HG03378 (cell line): Measurements from ENCODE around the gene TMEM114.

Source experiments
- ATAC-seq: cut with Tn5 transposase; IDR thresholded peaks from one replicate; pipeline ENCODE4 v1.9.1; 2021; ENCODE audit warnings: mild to moderate bottlenecking, moderate library complexity; ENCODE audit not compliant: unreplicated experiment

The TMEM114 gene

DNA sequence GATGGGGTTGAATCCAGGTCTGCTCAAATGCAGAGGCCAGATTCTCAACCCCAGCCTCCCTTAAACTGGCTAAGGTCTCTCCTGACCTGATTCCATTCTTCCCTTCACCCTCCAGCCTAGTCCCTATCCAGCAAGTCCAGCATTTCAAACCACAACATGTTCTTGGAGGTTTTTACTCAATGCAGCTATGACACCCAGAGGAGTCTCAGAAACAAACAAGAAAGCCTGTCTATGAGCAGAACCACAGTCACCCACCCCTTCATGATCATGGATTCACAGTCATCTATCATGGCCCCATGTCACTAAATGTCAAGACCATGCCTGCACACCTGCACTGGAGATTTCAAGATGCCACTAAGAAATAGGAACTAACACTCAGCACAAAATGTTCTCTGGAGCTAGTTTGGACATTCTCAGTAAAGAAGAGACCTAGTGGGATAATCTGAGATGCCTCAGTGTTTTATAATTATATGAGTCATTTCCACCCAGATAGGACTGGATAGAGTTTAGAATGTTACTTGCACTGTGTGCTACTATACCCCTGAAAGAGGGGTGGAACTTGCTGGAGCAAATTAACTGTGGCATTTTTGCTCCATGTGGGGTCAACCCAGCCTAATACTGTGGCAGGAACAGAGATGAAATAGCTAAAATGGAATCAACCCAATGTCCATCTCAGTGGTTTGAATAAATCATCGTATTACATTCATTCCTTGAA, 21.7 kb upstream of the TMEM114 start:
- ATAC-seq = no peak

DNA sequence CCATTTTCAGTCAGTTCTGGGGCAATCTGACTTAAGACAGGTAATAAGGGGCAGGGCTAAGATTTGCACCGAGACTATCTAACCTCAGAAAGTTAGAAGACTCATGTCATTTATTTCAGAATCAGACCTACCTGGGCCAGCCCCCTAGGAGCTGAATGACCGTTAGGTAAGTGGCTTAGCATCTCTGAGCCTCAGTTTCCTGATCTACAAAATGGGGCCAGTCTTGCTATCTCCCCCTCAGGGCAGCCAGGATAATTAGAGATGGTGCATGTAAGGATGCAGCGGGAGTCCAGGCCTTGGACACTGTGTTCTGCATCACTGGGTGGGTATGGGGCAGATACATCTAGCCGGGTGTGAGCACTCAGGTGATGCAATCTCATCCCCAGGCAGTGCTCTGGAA, 20.8 kb upstream of the TMEM114 start:
- no peak for ATAC-seq

DNA sequence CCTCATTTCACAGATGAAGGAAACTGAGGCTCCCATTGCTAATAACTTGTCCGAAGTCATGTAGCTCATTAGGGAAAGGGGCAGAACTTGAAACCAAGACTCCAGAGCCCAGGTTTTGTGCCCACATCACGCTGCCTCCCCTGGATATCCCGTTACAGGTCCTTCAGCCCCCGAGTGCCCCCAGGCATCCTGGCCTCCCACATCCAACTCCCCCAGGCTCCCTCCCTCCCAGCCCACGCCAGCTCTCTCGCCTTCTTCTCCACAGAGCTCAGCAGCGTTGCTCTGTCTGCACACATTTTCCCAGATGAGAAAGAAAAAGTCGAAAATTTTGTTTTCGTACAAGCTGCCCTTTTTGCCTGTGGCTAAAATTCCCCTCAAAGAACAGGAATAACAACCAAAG, 16.9 kb upstream of the TMEM114 start:
- ATAC-seq = no peak

DNA sequence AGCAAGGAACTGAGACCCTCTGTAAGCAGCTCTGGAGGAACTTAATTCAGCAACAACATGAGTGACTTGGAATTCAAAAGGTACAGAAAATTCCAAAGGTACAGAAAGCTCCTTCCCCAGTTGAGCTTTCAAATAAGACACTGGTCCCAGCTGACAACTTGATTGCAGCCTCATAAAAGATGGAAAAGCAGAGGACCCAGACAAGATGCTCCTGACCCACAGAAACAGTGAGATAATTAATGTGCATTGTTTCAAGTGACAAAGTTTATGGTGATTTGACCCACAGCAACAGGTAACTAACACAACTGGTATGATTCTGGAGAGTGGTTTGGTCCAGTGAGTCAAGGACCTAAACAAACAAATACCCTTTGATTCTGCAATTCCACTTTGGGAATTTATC, 15.2 kb upstream of the TMEM114 start:
- no peak for ATAC-seq

DNA sequence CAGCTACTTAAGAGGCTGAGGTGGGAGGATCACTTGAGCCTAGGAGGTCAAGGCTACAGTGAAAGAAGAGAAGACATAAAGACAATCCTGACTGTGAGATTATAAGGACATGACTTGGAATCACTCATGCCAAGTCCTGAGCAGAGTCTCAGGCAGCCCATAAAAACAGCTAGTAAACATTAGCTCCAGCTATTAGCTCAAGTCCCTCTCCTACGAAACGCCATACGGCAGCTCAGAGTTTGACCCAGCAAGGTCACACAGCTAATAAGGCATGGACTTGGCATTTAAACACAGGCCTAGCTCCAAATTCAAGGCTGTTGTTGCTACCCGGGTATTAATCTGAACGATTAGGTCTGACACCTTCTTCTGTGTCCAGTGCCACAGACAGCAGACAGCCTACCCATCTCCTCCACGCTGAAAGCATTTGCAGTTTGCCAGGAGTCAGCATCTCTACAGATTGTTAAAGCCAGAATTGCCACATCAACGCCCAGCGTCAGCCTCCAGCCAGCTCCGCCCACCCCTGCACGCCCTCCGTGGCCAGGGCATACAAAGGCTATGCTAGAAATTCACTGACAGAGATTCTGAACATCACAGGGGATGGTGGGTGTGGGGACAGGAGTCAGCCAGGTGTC, 9.9 kb upstream of the TMEM114 start:
- no peak for ATAC-seq

DNA sequence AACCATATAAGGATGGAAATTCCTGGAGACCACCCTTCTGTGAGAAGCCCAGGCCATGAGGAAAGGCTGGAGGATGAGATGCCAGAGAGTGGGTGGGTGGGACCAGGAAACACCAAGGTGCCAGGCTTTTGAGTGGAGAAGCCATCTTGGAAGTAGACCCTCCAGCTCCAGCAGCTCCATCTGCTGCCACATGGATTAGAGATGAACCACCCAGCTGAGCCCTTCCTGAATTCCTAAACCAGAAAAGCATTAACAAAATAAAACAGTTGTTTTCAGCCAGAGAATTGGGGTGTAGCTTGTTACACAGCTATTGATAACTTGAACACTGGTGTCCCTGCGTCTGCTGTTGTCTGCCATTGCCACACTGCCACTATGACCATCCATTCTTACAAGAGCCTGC, 6.3 kb upstream of the TMEM114 start:
- no peak for ATAC-seq

DNA sequence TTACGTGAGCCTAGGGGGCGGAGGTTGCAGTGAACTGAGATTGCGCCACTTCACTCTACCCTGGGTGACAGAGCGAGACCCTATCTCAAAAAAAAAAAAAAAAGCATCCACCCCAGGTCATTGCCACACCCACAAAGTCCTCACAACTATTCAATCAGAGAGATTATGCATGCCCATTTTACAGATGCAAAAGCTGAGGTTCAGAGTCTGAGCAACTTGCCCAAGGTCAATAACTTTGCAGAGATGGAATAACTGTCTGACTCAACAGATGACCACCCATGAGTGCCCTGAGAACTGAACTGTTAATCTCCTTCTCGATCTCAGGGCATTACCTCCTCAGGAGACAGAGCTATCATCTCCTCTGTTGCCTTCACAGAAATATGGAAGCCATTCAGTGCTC, 5.5 kb upstream of the TMEM114 start:
- no peak for ATAC-seq

DNA sequence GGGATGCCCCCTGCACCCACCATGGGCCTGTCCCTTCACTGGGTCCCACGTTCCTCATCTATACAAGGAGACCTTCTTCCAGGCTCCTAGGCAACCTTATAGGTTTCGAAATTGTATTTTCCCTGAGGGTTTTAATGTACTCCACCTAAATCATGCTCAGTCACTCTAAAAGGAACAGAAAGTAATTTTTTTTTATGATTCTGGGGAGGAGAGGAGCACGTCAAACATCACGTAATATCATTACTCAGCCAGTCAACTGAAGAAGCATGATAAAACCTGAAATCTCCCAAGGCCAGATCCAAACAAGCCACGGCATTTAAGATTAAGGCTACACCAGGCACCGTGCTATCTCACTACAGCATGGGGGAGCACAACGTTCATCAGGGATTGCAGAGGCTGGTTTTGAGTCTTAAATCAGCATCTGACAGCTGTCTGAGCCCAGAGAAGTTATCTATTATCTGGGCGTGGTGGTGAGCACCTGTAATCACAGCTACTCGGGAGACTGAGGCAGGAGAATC, 3.9 kb upstream of the TMEM114 start:
- no peak for ATAC-seq

DNA sequence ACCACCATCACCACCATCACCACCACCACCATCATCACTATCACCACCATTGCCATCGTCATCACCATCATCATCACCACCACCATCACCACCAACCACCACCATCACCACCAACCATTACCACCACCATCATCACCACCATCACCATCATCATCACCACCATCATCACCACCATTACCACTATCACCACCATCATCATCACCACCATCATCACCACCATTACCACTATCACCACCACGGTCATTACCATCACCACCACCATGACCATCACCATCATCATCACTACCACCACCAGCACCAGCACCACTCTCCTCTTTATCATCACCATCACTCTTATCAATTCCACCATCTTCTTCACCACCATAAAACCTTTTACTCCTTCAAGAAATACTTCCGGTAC, 1.1 kb upstream of the TMEM114 start:
- no peak for ATAC-seq

DNA sequence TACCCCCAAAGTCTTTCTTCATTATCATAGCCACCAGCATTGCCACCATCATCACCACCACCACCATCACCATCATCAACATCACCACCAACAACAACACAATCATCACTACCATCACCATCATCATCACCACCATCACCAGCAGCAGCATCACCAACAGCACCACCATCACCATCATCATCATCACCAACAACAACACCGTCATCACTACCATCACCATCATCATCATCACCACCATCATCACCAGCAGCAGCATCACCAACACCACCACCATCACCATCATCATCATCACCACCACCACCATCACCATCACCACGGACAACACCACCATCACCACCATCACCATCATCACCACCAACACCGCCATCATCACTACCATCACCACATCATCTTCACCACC, 500 bp upstream of the TMEM114 start:
- no peak for ATAC-seq

DNA sequence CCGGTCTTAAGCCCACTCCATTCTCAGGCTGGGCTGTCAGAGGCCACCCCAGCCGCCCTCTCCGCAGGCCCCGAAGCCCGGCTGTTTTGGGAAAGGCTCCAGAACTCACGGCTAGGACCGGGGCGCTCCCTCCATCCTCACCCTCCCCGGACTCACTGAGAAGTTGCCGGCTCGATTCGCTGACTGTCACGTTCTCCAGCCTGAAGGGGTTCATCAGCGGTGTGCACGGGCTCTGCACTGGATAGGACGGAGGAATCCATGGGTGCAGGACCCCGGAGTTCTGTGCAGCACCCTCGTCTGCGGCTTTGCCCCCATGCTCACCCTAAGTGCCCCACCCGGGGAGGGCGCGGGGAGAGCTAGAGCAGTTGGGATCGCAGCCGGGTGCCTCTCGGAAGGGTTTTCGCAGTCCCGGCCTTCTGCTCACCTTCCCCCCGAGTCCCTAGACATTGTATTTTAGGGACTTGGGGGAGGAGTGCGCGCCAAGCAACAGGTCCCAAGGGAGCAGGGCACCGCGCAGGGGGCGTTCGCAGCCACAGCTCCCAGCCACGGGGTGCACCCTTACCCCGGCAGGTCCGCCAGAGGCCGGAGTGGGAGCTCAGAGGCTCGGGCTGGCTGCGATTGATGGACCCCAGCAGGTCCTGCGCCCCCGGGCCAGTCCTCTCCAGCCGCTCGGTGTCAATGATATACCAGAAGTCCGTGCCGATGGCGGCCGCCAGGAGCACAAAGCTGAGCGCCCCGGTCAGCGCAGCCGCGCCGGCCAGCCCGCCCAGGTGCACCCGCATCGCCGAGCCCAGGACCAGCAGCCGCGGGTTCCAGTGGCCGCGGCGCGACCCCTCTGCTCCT, 1.0 kb downstream of the TMEM114 start:
- no peak for ATAC-seq

DNA sequence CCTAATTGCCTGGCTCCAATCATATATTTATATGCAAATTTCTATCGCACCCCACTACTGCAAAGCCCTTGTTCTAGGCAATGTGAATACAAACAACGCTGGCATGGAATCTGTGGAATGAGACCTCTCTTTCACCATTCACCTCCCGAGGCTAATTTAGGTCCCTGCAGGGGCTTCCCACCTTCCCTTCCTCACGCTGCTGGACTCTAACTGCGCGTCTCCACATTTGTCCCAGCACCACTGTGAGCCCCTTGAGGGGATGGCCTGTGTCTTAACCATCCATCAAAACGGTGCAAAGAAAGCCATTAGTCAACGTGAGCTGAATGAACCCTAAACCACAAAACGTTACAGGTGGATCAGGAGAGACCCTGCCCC, 1.6 kb downstream of the TMEM114 start:
- no peak for ATAC-seq

DNA sequence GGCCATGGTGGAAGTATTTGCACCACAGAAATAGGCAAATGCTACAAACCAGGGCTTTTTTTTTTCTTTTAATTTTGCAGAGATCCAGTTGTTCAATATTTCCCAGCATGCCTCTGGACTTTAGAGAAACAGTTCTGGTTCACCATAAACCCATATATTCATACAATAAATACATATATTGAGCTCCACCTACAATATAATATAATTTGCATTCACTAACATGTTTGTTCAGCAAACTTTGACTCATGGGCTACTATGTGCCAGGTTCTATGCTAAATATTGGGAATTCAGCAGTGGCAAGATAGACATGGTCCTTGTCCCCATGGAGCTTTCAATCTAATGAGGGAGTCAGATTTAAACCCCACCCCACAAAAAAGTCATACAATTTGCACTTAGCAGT, 3.2 kb downstream of the TMEM114 start:
- ATAC-seq = no peak

DNA sequence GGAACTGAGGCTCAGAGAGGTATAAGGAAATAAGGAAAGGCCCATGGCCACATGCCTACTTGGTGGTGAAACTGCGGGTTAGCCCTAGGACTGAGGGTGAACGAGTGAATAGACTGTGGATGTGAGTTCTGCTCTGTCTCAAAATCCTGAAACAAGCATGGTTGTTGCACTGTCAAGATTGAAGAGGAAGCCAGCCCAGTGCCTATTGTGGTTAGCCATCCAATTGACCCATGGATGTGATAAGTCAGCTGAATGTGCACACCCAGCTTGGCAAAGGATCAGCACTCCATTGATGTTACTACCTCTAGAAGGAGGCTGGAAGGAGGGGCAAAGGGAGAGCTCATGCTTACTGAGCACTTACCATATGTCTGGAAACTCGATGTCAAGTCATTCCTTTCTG, 4.5 kb downstream of the TMEM114 start:
- no peak for ATAC-seq

DNA sequence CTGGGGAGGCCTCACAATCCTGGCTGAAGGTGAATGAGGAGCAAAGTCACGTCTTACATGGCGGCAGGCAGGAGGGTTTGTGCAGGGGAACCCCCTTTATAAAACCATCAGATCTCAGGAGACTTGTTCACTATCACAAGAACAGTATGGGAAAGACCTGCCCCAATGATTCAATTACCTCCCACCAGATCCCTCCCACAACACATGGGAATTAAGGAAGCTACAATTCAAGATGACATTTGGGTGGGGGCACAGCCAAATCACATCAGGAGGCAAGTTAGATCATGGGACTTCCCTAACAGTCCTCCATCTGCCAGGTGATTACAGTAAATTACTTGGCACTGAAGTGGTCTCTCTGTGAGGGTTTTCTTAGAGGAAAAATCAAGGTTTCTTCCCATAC, 5.3 kb downstream of the TMEM114 start:
- ATAC-seq = no peak

DNA sequence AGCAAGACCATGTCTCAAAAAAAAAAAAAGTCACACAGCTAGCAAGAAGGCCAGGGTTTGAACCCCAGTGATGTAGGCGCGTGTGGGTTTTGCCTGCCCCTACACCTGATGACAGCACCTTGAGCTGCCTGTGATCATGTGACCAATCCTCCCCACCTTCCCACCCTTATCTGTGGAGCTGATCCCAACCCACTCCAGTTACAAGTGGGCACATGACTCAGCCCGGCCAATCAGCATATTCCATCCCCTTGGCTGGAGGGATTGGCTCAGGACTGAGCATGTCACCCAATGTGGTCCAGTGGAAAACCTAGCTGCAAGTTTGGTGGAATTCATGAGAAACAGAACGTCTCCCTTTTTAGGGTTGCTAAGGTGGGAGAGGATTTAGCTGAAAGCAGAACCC, 6.6 kb downstream of the TMEM114 start:
- ATAC-seq = no peak

DNA sequence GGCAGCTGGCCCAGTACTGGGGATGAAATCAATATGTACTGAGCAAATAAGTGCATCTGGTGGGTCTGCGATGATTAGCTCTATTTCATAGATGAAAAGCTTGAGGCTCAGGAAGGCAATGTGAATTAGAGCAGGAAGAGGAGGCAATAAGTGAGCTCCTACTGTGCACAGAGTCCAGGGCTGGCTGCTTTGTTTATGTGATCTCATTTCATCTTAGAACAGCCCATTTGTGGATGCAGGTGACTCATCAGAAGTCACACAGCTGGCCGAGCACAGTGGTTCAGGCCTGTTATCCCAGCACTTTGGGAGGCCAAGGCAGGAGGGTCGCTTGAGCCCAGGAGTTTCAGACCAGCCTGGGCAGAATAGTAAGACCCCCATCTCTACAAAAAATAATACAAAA, 7.1 kb downstream of the TMEM114 start:
- ATAC-seq = no peak

DNA sequence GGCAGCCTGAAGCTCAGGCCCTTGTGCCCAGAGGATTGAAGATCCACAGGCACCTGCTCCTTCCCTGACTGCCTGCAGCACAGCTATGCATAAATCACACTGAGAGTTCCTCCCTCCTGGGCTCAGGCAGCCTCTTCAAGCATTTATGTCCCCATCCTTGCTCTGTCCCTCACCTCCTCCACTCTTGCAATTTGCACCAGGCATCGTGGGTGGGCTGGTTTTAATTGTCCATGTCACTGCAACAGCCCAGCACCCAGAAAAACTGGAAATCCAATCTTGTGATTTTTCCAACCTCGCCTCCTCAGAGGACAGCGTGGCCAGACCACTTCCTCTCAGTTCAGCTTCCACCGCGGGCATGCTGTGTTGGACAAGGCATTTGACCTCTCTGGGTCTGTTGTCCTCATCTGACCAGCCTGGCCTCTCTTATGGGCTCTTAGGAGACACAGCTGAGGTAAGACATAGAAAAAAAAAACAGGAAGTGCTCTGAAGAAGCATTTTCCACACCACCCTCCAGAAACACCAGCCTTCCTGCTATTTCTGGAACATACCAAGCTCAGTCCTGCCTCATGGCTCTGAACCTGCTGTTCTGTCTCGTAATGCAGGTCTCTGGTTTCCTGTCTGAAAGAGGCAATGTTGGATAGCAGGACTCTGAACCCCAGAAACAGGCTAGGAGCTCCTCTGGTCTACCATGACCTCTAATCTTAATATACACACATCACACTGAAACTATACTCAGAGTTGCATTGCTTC, 8.3 kb downstream of the TMEM114 start:
- no peak for ATAC-seq

DNA sequence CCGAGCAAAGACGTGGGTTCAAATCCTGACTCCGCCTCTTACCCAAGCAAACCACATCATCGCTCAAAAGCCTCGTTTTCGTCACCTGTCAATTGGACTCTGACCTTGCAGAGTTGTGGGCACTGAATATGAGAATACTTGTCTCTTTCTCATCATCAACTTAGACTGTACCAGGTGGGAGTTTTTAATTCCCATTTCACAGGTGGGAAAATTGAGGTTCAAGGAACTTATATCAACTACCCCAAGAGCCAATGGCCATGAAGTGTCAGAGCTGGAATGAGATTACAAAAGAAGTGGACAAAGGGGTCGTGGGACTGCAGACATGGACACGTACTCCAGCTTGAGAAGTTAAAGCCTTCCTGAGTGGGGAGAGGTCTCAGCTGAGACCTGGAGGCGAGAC, 10.8 kb downstream of the TMEM114 start:
- ATAC-seq = no peak

DNA sequence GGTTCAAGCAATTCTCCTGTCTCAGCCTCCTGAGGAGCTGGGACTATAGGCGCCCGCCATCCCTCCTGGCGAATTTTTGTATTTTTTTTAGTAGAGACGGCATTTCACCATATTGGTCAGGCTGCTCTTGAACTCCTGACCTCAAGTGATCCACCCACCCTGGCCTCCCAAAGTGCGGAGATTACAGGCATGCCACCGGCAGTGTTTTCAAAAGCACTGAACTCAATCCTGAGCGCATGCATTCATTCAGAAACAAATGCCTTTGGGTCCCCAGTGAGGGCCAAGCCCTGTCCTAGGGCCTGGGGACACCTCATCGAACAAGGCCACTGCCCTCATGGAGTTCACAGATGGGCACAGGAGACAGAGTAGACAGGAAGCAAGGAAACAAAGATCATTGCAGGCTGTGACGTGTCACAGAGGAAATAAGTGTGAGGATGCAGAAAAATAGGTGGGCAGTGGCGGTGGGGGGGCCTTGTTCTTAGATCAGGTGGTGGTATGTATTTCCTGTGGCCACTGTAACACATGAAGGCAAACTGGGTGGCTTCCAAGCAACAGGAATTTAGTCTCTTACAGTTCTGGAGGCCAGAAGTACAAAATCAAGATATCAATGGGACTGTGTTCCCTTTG, 12.5 kb downstream of the TMEM114 start:
- ATAC-seq = no peak
